ENCODE measurements around the gene ZCCHC2. TPM values are rescaled to one million over a fixed set of nuclear protein-coding genes. Genes with fewer than 3 reads are reported as not detected.
A peak's percentile ranks its signal among the peaks of the same experiment; 100 is the strongest.

The ZCCHC2 gene
- total and polyA plus RNA-seq, 4 donors = 7.1 to 25.4 (median 10.8) TPM

DNA sequence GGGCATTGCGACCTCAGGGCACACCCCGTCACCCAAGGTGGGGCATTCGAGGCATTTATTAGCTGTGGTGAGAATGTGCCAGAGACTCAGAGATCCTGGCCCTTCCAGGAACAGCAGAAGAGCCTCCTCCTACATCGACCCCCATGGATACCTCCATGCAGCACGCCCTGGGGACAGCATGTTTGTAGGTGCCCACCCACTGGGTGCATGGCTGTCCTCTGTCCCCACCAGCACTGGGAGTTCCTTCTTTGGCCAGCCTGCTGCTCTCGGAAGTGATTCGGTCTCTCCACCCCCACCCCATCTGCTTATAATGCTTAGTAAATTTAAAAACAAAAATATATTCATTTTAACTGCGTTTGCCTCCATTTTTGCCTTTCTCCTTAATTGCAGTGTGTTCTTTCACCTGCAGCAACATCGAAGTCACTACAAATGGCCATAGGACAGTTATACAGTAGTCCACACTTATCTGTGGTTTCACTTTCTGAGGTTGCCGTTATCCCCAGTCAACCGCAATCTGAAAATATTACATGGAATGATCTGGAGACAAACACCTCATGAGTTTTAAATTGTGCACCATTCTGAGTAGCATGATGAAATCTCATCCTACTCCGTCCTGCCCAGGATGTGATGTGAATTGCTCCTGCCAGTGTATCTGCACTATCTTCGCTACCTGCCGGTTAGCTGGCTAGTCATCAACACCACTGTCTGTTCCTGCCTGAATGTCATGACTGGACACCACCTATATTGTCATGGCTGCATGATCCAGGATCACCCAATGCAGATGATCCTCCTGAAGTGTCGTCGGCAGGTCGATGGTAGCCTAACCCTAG, 29.6 kb upstream of the ZCCHC2 start:
- Histone ChIP-seq H3K4me1 (ENCODE audit: control insufficient read depth in 4 of 4, insufficient read depth in 4 of 4, low read length in 3 of 4) (peaks cover 4 to 23% (median 13%) of the 10 kb centered on the region in 4 donors), H3K9me3 (ENCODE audit: control insufficient read depth in 4 of 4, low read length in 3 of 4) (no peaks in the 10 kb centered on the region), H3K4me3 (ENCODE audit: low read depth in 1 of 3, low read length in 3 of 3) (peak overlapping the region in 2 of 3 donors; percentile 5 to 6), H3K36me3 (ENCODE audit: control insufficient read depth in 4 of 4, insufficient read depth in 3 of 4, low read depth in 1 of 4, low read length in 3 of 4) (no peaks in the 10 kb centered on the region), H3K27ac (ENCODE audit: low read depth in 1 of 2, low read length in 2 of 2) (no peak overlapping the region), H3K9ac (ENCODE audit: low read depth in 1 of 2, low read length in 2 of 2) (no peak overlapping the region), H3K27me3 (ENCODE audit: control insufficient read depth in 4 of 4, insufficient read depth in 4 of 4, low read length in 3 of 4) (no peaks in the 10 kb centered on the region)
- no peak for DNase-seq (ENCODE audit: low spot score)
- TF ChIP-seq, protein P1, sequence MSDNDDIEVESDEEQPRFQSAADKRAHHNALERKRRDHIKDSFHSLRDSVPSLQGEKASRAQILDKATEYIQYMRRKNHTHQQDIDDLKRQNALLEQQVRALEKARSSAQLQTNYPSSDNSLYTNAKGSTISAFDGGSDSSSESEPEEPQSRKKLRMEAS (IDR thresholded peaks at IDR 0.05) = no peak
- TF ChIP-seq, protein P2, sequence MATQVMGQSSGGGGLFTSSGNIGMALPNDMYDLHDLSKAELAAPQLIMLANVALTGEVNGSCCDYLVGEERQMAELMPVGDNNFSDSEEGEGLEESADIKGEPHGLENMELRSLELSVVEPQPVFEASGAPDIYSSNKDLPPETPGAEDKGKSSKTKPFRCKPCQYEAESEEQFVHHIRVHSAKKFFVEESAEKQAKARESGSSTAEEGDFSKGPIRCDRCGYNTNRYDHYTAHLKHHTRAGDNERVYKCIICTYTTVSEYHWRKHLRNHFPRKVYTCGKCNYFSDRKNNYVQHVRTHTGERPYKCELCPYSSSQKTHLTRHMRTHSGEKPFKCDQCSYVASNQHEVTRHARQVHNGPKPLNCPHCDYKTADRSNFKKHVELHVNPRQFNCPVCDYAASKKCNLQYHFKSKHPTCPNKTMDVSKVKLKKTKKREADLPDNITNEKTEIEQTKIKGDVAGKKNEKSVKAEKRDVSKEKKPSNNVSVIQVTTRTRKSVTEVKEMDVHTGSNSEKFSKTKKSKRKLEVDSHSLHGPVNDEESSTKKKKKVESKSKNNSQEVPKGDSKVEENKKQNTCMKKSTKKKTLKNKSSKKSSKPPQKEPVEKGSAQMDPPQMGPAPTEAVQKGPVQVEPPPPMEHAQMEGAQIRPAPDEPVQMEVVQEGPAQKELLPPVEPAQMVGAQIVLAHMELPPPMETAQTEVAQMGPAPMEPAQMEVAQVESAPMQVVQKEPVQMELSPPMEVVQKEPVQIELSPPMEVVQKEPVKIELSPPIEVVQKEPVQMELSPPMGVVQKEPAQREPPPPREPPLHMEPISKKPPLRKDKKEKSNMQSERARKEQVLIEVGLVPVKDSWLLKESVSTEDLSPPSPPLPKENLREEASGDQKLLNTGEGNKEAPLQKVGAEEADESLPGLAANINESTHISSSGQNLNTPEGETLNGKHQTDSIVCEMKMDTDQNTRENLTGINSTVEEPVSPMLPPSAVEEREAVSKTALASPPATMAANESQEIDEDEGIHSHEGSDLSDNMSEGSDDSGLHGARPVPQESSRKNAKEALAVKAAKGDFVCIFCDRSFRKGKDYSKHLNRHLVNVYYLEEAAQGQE (IDR thresholded peaks at IDR 0.05) = no peak
- peak; percentile 11 for TF ChIP-seq YY1 (IDR thresholded peaks at IDR 0.05)
- TF ChIP-seq SP1 (IDR thresholded peaks at IDR 0.05) = no peak
- TF ChIP-seq HNF4A (conservative IDR thresholded peaks at IDR 0.05) = no peak
- TF ChIP-seq TAF1 (conservative IDR thresholded peaks at IDR 0.05) = no peak
- no peak for TF ChIP-seq FOXA2 (IDR thresholded peaks at IDR 0.05)
- 78% methylated on average over 17 of the region's 17 CpGs for WGBS

DNA sequence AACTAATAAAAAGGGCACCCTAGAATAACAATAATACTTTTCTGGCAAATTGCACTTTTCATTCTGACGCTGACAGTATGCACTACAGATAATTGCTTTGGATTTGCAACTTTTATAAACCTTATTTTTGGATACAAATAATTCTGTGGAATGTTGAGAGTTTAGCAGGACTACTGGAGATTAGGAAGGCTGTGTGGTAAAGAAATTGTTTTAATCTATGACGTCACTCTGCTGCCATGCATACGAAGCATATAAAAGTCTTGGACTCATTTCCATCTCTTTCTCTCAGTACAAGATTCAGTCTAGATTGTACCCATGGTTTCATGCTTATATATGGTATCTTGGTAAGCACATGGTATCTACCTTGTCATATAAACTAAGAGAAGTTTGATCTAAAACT, 28.1 kb upstream of the ZCCHC2 start:
- H3K27me3 ChIP-seq (ENCODE audit: control insufficient read depth in 4 of 4, insufficient read depth in 4 of 4, low read length in 3 of 4) = no peaks in the 10 kb centered on the region
- no peak for TF ChIP-seq HNF4A (conservative IDR thresholded peaks at IDR 0.05)
- TF ChIP-seq YY1 (IDR thresholded peaks at IDR 0.05) = no peak
- TF ChIP-seq, protein P1 (IDR thresholded peaks at IDR 0.05) = no peak
- TF ChIP-seq HNF4G (IDR thresholded peaks at IDR 0.05) = no peak
- TF ChIP-seq JUND (IDR thresholded peaks at IDR 0.05) = no peak
- TF ChIP-seq, protein P3, sequence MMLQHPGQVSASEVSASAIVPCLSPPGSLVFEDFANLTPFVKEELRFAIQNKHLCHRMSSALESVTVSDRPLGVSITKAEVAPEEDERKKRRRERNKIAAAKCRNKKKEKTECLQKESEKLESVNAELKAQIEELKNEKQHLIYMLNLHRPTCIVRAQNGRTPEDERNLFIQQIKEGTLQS (IDR thresholded peaks at IDR 0.05) = no peak
- H3K4me3 ChIP-seq (ENCODE audit: low read depth in 1 of 3, low read length in 3 of 3) = no peak overlapping the region
- H3K36me3 ChIP-seq (ENCODE audit: control insufficient read depth in 4 of 4, insufficient read depth in 3 of 4, low read depth in 1 of 4, low read length in 3 of 4) = no peaks in the 10 kb centered on the region
- no peaks in the 10 kb centered on the region for H3K9me3 ChIP-seq (ENCODE audit: control insufficient read depth in 4 of 4, low read length in 3 of 4)
- WGBS = 88% methylated on average over 3 of the region's 3 CpGs
- H3K27ac ChIP-seq (ENCODE audit: low read depth in 1 of 2, low read length in 2 of 2) = no peak overlapping the region
- H3K9ac ChIP-seq (ENCODE audit: low read depth in 1 of 2, low read length in 2 of 2) = no peak overlapping the region
- peaks cover 11 to 38% (median 28%) of the 10 kb centered on the region in 4 donors for H3K4me1 ChIP-seq (ENCODE audit: control insufficient read depth in 4 of 4, insufficient read depth in 4 of 4, low read length in 3 of 4)
- no peak for DNase-seq (ENCODE audit: low spot score)

DNA sequence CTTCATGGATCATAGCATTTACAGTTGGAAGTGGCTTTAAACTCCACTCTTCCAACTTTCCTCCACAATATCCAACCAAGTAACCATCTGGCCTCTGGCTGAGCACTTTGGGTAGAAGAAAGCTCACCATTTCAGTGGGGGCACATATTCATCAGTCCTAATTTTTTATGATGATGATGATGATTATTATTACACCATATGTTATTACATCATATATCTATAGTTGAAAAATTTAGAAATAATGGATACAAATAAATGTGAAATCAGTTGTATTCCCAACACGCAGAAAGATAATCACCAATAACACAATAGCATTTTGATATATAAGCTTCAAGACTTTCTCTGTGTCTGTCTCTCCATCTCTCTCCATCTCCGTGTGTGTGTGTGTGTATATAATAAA, 26.6 kb upstream of the ZCCHC2 start:
- TF ChIP-seq HNF4A (conservative IDR thresholded peaks at IDR 0.05) (no peak), RAD21 (IDR thresholded peaks at IDR 0.05) (no peak), JUND (IDR thresholded peaks at IDR 0.05) (no peak), RXRA (IDR thresholded peaks at IDR 0.05) (no peak)
- TF ChIP-seq, protein P4, sequence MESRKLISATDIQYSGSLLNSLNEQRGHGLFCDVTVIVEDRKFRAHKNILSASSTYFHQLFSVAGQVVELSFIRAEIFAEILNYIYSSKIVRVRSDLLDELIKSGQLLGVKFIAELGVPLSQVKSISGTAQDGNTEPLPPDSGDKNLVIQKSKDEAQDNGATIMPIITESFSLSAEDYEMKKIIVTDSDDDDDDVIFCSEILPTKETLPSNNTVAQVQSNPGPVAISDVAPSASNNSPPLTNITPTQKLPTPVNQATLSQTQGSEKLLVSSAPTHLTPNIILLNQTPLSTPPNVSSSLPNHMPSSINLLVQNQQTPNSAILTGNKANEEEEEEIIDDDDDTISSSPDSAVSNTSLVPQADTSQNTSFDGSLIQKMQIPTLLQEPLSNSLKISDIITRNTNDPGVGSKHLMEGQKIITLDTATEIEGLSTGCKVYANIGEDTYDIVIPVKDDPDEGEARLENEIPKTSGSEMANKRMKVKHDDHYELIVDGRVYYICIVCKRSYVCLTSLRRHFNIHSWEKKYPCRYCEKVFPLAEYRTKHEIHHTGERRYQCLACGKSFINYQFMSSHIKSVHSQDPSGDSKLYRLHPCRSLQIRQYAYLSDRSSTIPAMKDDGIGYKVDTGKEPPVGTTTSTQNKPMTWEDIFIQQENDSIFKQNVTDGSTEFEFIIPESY (IDR thresholded peaks at IDR 0.05) = no peak
- TF ChIP-seq, protein P1 (IDR thresholded peaks at IDR 0.05) = no peak
- TF ChIP-seq, protein P3 (IDR thresholded peaks at IDR 0.05) = no peak
- 80% methylated on average over 2 of the region's 2 CpGs for WGBS

More for the DNA sequence above, 26.6 kb upstream of the ZCCHC2 start:
- H3K36me3 ChIP-seq (ENCODE audit: control insufficient read depth in 4 of 4, insufficient read depth in 3 of 4, low read depth in 1 of 4, low read length in 3 of 4) = no peaks in the 10 kb centered on the region
- H3K9me3 ChIP-seq (ENCODE audit: control insufficient read depth in 4 of 4, low read length in 3 of 4) = no peaks in the 10 kb centered on the region
- no peak overlapping the region for H3K27ac ChIP-seq (ENCODE audit: low read depth in 1 of 2, low read length in 2 of 2)
- no peak for DNase-seq (ENCODE audit: low spot score)
- H3K4me3 ChIP-seq (ENCODE audit: low read depth in 1 of 3, low read length in 3 of 3) = no peak overlapping the region
- no peaks in the 10 kb centered on the region for H3K27me3 ChIP-seq (ENCODE audit: control insufficient read depth in 4 of 4, insufficient read depth in 4 of 4, low read length in 3 of 4)
- no peak overlapping the region for H3K9ac ChIP-seq (ENCODE audit: low read depth in 1 of 2, low read length in 2 of 2)
- H3K4me1 ChIP-seq (ENCODE audit: control insufficient read depth in 4 of 4, insufficient read depth in 4 of 4, low read length in 3 of 4) = peaks cover 11 to 47% (median 36%) of the 10 kb centered on the region in 4 donors

Measured in liver (tissue), 9 donors.